ENCODE data around the gene CYFIP2.

CYFIP2 gene

DNA sequence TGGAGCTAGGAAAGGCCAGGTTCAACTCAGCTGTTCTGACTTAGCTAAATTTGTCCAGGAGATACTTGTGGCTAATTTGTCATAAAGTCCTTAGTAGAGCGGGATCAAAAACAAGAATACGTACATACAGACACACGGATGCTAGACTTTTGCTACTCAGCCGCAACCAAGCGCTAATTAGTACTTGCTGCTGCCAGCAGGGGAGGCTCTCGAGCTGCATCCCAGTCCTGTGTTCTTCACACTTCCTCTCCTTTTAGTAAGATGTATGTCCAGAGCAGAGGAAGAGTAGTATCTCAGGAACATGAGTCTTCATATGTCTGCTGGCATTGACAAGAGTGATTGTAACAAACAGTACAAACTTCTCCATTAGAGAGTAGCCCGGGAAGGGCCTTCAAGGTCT lies 58.3 kb downstream of the CYFIP2 start:
- DNase-seq (ENCODE audit: low read depth): no peak

DNA sequence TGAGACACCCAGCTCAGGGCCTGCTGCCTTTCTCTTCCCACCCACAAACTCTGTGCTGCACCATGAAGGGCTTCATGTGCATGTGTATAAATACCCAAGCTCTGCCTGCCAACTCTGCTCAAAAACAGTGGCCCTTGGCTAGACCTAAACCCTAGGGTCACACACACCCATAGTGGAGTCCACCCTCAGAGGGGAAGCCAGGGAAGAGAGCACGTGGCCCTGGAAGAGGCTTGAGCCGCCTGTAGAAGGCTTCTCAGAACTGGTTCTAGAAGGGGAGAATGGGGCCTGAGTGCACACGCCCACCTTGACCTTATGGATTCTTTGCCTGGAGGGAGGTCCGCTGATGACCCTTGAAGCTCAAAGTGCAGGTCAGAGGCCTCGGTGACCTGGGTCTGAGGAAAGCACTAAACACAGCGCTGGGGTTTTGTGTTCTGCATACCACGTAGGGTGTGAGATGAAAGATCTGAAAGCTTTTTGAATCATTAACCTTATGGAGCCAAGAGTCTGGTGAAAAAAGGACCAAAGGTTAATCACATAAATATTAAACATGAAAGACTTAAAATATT lies 60.6 kb downstream of the CYFIP2 start:
- no peak for DNase-seq (ENCODE audit: low read depth)

DNA sequence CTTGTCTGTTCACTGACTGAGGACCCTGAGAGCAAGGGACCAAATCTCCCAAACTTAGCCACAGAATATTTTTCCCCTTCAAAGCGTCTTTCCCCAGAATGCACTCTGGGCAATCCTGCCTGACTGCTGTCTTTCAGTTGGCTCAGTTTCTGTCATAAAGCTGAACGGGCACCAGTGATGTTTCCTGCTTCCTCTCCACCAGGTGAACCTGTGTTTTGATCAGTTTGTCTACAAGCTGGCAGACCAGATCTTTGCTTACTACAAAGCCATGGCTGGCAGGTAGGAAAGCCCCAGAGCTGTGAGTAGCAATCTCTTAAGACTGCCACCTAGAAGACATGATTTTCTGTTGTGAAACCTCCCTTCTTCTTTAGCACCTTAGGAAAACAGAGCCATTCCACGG lies 61.8 kb downstream of the CYFIP2 start:
- DNase-seq (ENCODE audit: low read depth): no peak

DNA sequence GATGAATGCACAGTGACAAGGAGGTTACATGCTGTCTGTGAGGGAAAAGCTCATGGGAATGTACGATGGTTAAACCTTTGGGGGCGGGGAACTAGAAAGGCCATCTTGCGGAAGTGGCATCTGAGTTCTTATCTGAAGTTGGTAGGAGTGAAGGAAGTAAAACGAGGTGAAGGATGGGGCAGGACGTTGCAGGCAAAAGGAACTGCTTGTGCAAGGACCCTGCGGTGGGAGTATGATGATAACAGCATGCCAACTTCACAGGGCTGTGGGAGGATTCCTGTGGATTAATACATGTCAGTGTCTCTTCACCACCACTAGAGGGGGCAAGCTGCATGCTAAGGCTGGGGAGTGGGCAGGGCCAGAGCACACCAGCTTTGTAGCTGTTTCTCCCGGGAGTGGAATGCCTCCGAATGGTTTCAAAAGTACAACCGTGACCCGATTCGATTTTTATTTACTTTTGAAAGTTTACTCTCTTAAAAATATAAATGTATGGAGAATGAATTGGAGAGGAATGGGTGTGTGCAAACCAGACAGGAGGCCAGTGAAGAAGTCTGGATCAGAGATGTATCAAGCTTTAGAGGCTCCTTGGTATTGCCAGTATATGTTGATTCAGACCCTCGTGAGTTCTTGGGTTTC lies 62.5 kb downstream of the CYFIP2 start:
- peak; percentile 29 for DNase-seq (ENCODE audit: low read depth)

DNA sequence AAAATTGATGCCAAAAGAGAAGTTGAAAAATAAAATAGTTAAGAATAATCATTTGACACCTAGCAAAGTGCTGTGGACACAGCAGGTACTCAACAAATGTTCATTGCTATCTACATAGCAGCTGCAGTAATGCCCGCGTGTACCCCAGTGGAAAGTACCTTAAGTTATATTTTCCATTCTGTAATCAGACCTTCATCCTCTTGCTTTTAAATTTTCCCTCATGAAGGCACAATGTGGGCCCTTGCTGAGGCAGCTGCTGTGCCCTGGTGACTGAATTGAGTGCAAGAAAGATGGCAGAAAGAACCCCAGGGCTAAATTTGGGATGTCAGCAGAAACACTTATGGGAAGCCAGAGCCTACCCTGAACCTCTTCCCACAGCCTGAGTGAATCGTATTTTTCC lies 65.9 kb downstream of the CYFIP2 start:
- no peak for DNase-seq (ENCODE audit: low read depth)

DNA sequence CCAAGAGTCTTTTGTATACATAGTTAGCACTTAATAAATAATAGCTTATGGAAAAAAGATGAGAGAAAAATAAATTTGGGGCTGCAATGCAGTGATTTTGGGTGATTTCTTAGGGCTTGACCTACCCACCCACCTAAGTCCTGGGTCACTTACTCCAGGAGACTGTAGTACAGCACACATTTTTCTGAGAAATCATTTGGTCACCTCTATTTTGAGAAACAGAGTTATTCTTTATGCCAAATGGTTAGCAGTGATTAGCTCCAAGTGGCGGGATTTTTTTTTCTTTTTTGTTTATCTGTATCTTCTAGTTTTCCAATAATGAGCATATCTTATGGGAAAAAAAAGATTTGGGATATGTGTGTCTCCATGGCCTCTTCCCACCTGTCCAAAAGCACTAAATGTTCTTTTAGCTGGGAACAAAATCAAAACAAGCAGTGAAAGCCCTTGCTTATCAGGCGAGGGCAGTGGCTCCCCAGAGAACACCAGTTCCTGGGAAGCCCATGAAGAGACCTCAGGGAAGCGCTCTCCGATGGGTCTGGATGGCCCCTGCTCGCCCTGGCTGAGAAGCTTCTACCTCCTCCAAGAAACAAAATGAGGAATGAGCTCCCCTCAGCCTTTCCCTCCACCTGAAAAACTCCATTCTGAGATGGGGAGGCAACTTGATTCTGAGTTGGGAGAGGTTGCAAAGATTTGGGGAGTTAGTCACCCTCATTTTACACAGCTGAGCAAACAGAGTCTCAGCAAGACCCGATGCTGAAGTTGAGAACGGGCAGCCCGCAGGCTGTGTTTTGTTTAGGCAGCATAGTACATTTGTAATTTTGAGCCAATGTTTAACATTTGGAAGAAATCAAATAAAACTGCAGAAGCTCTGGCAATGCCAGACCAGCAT lies 69.9 kb downstream of the CYFIP2 start:
- DNase-seq (ENCODE audit: low read depth): no peak

DNA sequence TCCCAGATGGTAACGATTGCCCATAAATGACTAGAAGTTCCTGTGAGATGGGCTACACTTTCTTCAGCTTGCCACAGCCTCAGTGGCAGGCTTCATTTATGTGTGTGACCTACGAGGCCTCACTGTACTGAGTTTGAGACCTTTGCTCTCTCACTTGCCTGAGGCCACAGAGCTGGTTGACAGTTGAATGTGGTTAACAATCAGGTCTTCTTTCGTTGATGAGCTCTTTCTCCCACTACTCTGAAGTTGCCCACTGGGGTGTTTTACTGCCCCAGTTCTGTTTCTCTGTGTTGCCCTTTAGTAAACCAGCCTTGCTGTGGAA lies 70.5 kb downstream of the CYFIP2 start:
- DNase-seq (ENCODE audit: low read depth): no peak

DNA sequence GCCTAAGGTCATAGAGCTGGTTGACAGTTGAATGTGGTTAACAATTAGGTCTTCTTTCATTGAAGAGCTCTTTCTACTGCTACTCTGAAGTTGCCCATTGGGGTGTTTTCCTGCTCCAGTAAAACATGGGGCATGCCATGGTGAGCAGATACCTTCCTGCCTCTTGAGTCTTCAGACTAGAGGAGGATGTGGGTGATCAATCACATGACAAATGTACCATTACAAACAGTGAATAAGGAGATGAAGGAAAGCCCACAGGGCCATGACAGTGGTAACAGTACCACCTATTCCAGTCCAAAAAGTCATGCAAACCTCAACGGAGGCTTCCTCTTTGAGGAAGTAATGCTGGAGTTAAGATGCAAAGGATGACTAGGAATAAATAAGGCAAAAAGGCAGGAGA lies 73.5 kb downstream of the CYFIP2 start:
- no peak for DNase-seq (ENCODE audit: low read depth)

DNA sequence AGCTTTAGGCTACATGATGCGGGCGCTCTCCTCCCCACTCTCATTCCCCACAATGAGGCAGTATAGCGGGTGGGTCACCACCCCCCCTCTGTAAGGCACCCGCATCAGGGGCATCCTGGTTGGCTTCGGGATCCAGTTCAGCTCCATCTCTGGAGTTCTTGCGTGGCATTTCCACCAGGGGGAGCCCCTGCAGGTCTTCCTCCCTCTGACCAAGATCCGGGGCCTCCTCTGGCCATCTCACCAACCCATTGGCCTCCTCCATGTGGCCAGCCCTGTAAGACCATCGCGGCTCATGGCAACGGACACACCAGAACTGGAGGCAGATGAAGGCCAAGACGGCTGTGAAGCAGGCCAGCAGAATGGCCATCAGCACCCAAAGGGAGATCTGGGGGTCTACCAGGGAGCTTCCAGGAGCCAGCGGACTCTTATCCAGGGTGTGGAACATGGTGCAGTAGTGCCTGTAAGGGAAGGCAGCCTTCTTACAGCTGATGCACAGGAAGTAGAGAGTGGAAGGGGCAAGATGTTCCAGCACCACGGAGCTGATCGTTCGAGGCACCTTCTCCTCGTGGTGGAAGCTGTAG lies 77.0 kb downstream of the CYFIP2 start:
- no peak for DNase-seq (ENCODE audit: low read depth)

DNA sequence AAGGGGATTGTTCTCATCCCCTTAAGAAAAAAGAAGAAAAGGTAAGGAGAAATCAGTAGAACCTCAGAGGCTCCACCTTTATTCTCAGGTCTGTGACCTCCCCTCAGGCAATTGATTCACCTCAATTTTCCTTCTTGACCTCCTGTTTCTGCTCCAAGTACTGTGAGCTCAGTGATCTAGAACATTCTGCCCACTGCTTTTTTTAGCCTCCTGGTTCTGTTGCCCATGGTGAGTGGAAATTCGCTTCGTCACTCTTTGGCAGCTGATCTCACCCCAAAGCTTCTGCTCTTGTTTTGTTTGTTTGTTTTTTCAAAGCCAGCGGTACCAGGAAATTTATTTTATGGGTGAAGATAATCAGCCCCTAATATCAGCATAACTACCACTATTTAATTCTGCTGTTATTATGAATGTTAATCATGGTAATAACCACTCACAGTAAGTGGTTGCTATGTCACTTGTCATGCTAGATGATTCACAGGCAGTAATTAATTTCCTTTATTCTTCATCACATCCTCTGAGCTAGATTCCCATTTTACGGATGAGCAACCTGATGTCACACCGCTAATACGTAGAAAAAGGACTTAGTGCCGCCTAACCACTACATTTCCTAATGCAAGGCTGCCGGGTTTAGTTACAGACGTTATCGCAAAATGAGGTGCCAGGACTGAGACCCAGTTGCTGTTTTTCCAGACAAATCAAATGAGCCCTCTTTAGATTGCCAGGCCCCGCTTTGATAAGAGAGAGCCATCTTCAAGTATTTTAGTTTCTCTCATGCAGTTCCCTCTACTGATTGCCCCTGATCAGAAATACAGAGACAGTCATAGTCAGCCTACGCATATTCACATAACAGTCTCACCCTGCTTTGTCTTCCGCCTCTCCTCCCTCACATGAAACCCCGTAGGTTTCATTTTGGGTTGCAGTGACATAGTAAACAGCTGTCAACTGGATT lies 78.2 kb downstream of the CYFIP2 start:
- no peak for DNase-seq (ENCODE audit: low read depth)

DNA sequence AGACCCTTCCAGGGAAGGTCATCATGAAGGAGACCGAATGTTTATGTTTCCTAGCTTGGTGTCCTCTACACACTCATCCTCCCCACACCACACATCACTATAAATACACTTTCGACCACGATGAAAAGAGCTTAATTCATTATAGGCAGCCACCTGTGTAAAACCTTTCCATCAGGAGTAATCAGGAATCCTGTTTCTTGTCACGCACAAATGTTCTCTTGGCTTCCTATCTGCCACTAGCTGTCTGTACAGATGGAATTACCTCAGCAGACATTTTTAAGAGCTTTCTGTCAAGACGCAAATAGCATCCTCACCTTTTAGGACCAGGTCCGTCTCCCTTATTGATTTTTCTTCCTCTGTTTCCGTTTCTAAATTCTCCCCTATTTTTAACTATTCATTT lies 79.1 kb downstream of the CYFIP2 start:
- DNase-seq (ENCODE audit: low read depth): no peak

DNA sequence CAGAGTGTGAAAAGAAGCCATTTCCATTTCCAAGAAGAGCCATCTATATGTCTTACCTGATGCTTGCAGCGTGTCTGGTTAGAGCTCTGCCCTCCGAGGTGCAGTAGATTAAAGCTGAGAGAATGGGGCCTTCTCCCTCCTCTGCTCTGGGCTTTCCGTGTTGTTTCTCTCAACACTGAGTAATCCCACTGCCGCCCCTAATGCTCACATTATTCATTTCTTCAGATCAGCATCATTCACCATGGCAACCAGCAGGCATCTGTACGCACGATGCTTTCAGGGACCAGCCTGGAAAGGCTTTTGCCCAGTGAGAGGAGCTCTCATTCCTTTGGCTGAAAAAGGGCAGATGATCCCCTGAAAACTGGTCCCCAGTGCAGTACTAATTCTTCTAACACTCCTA lies 79.6 kb downstream of the CYFIP2 start:
- no peak for DNase-seq (ENCODE audit: low read depth)

DNA sequence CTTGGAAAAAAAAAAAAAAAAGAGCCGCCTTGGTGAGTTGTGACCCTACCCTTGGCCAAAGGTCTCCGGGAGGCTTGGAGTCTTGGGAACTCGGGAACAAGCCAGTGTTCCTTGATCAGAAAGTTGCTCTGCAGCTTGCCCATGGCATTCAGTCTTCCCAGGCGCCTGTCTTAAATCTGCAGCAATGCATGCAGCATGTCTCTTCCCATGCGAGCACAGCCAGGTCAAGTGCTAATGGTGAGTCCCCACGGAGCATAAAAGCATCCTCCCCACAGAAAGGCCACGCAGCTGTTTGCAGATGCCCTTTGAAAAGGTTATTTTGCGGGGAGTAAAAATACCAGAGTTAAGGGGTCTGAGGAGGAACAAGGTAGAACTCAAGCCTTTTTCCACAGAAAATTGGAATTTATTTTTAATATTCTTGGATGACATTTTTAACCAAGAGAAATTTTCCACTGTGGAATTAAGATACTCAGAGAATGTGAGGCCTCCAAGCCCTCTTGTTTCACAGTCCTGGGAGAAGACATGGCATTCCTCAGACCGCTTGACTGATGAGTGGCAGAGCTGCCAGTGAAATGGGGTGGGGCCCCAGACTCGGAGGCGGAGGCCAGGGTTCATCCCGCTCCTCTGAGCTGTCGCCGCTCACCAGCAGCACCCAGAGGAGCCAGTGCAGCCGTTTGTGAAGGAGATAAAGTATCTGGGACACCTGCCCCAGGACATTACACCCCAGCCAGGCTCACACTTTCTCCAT lies 81.6 kb downstream of the CYFIP2 start:
- DNase-seq (ENCODE audit: low read depth): no peak

DNA sequence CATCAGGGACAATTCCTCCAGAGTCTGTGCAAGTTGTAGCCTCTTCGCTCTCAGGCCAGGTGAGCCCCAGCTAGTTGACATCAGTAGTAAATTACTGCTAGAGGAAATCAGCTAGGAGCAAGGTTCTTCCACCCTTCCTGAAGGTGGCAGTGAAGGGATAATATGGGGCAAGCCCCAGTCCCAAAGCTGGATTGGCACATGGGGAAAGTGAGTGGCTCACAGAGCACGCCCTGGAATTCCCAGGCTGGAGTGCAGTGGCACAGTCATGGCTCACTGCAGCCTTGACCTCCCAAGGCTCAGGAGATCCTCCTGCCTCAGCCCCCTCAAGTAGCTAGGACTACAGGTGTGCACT lies 82.1 kb downstream of the CYFIP2 start:
- no peak for DNase-seq (ENCODE audit: low read depth)

DNA sequence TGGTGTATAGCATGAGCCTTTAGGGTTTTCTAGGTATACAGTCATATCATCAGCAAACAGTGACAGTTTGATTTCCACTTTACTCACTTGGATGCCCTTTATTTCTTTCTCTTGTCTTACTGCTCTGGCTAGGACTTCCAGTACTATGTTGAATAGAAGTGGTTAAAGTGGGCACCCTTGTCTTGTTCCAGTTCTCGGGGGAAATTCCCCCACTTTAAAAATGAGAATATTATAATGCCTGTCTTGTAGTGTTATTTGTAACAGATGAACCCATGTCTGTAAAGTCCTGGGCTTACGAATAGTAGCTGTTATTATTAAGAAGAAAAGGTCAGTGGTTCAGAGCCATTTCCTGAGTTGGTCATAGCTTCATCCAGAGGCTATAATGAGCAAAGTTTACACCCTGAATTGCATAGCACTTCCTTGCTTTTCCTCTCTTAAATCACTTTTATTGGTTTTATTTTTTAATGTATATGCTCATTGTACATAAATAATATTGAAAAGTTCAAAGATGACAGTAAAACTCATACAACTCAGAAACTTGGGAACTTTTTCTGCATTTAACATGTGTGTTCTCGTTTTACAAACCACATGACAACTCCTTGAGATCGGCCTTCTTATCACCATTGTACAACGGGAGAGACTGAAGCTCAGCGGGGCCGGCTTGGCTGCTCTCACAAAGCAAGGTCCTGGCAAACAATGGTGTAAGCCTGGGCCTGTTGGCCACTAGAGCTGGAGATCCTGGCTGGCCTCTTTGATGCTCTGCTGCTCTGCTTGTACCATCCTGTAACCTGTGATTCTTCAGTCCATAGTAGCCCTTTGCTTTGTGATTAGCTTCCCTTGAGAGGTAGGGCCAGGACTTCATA lies 85.2 kb downstream of the CYFIP2 start:
- no peak for DNase-seq (ENCODE audit: low read depth)

DNA sequence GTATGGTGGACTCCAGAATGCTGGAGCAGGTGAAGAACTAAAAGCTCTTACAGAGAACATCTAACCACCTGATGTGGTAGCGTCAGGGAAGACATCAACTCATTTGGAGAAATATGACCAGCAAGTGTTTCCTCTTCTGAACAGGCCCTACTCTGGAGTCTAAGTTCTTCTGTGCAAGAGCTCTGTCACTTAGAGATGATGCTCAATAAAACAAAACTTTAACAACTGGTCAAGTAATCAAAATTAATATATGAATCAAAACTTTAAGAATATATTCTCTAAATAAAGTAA lies 85.8 kb downstream of the CYFIP2 start:
- no peak for DNase-seq (ENCODE audit: low read depth)

DNA sequence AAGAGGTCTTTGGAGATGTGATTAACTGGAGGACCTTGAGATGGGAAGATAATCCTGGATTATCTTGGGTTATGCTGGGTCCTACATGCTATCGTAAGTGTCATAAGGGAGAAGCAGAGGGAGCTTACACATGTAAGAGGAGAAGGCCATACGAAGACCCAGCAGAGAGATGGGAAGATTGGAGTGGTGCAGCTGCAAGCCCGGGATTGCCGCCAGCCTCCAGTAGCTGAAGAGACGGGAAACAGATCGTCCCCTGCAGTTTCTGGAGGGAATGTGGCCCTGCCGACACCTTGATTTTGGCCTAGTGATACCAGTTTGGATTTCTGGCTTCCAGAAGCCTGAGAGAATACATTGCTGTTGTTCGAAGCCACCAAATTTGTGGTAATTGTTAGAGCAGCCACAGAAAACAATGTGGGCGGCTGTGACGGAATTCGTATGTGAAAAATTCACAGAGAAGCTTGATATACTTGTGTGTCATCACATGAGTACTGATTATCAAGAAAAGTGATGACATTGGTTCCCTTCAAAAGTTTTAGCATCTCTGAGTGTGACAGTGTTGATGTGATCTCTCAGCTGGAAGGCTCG lies 86.9 kb downstream of the CYFIP2 start:
- no peak for DNase-seq (ENCODE audit: low read depth)

DNA sequence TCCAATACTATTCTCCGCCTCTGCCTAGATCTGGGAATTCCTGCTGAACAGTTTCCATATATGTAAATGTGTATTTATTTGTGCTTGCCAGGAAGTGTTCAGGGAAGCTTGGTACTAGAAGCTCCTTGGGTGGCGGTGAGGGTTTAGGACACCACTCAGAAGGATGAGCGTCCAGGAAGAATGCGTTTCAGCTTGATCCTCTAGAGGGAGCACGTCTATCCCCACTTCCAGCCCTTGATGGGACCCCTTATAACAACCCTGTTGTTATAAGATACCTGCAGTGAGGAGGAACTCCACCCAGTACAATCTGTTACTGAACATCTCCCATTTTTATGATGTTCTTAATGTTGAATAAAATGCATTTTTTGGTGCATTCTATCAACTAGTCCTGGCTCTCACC lies 88.9 kb downstream of the CYFIP2 start:
- no peak for DNase-seq (ENCODE audit: low read depth)

DNA sequence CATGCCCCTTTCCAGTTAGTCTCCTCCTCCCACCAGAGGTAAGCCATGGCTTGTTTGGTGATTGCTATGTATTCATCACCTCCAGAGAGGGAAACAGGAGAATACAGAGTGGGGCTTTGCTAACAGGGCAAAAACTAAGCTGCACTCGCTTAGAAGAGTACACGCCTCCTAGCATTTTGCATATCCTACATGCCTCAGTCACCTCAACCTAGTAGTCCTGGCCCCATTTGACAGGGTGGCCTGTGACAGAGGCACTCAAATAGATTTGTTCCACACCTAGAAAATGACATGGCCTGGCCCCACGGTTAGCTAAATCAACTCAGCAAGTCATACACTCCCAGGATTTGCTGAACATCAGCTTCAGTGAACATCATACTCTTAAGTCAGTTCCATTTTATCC lies 90.7 kb downstream of the CYFIP2 start:
- DNase-seq (ENCODE audit: low read depth): no peak

DNA sequence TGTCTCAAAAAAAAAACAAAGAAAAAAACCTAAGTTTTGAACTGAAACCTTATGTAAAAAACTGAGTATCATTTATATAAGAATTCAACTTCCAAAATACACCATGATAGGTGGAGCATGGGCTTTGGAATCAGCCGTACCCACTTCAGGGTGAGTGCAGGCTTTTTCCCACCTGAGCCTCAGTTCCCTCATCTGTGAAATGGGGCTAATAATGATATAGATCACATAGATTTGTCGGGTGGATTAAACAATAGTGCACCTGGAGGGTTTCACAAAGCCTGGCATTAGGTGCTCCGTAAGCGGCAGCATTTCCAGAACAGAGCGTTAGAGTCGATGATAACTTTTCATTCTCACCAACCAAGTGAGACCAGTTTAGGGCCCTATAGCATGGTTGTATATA lies 91.9 kb downstream of the CYFIP2 start:
- DNase-seq (ENCODE audit: low read depth): no peak

Data from stimulated activated CD8-positive, alpha-beta memory T cell treated with anti-CD3 and anti-CD28 coated beads, Interleukin-4, amount 100 ng/mL, for 24 hours (primary cell).